GM03348 (cell line): Measurements from ENCODE around the gene TPGS2.
"Not testable (repeated sequence)": the region's sequence is repeated elsewhere in the genome, so short reads cannot be mapped to it uniquely, and the experiment has no call there.

Experiments used
- DNase-seq: peaks from one replicate; pipeline ENCODE4 v3.0.0; 2012; ENCODE audit warnings: low spot score

Gene TPGS2

GRCh38 chr18:36821681-36822080, 7.1 kb downstream of the TPGS2 start:
- no peak for DNase-seq

- DNase-seq: no peak
These were observed 9.2 kb downstream of the TPGS2 start for GRCh38 chr18:36819621-36820020.

GRCh38 chr18:36818652-36819051, 10.2 kb downstream of the TPGS2 start:
- DNase-seq: no peak

- no peak for DNase-seq
These were observed 11.8 kb downstream of the TPGS2 start for GRCh38 chr18:36817039-36817438.

- DNase-seq: not testable (repeated sequence)
These were observed 12.7 kb downstream of the TPGS2 start for GRCh38 chr18:36816096-36816495.

- no peak for DNase-seq
These were observed 13.8 kb downstream of the TPGS2 start for GRCh38 chr18:36814994-36815393.

- no peak for DNase-seq
These were observed 15.0 kb downstream of the TPGS2 start for GRCh38 chr18:36813824-36814223.

GRCh38 chr18:36813101-36813775, 15.6 kb downstream of the TPGS2 start:
- DNase-seq: peak; percentile 17

GRCh38 chr18:36812678-36813077, 16.1 kb downstream of the TPGS2 start:
- no peak for DNase-seq

GRCh38 chr18:36811955-36812354, 16.8 kb downstream of the TPGS2 start:
- DNase-seq: peak; percentile 31

- DNase-seq: peak; percentile 83
These were observed 17.4 kb downstream of the TPGS2 start for GRCh38 chr18:36811430-36811829.

GRCh38 chr18:36809590-36810381, 19.0 kb downstream of the TPGS2 start:
- DNase-seq: peak; percentile 77

- peak; percentile 68 for DNase-seq
These were observed 20.1 kb downstream of the TPGS2 start for GRCh38 chr18:36808681-36809080.

GRCh38 chr18:36805105-36805504, 23.7 kb downstream of the TPGS2 start:
- DNase-seq: no peak

GRCh38 chr18:36798738-36799473, 29.9 kb downstream of the TPGS2 start:
- no peak for DNase-seq

GRCh38 chr18:36792634-36793283, 36.0 kb downstream of the TPGS2 start:
- no peak for DNase-seq

GRCh38 chr18:36786686-36787085, 42.1 kb downstream of the TPGS2 start:
- peak; percentile 82 for DNase-seq

- no peak for DNase-seq
These were observed 45.0 kb downstream of the TPGS2 start for GRCh38 chr18:36783792-36784191.

GRCh38 chr18:36782710-36783109, 46.1 kb downstream of the TPGS2 start:
- no peak for DNase-seq

GRCh38 chr18:36780748-36781147, 48.1 kb downstream of the TPGS2 start:
- no peak for DNase-seq

GRCh38 chr18:36777566-36777965, 51.2 kb downstream of the TPGS2 start:
- DNase-seq: no peak

GRCh38 chr18:36776650-36777049, 52.2 kb downstream of the TPGS2 start:
- DNase-seq: no peak
